Fibroblast of skin of scalp (primary cell): ENCODE results near the gene PLB1.
A peak's percentile ranks its signal among the peaks of the same experiment; 100 is the strongest.

Experiments
- DNase-seq: peaks from one replicate; pipeline ENCODE4 v3.0.0-alpha.2; 2013

Gene PLB1

DNA sequence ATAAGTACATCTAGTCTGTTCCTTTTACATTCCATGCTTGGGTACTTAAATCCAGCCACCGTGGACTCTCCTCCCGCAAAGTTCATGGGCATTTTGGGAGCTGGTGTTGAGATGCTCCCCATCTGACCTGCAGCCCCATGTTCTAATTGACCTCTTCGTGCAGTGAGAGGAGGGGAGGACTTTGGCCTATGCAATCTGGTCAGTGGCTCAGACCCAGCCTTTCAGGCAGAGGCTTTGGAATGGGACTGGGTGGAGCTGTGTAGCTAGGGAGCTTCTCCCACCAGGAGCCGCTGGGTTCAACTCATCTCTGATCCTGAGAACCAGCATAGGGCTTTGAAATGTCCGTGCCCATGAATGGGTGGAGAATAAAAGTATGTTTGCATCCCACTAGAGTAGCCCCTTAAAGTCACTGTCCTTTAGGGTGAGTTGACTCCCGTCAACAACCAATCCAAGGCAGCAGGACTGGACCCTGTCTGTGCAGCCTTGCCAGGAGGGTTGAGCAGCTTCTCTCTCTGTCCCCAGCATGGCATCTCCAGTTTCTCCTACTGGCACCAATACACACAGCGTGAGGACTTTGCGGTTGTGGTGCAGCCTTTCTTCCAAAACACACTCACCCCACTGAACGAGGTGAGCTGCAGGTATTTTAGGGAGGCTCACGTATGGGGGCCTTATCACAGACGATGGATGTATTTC is 135.8 kb downstream of the PLB1 start:
- no peak for DNase-seq

DNA sequence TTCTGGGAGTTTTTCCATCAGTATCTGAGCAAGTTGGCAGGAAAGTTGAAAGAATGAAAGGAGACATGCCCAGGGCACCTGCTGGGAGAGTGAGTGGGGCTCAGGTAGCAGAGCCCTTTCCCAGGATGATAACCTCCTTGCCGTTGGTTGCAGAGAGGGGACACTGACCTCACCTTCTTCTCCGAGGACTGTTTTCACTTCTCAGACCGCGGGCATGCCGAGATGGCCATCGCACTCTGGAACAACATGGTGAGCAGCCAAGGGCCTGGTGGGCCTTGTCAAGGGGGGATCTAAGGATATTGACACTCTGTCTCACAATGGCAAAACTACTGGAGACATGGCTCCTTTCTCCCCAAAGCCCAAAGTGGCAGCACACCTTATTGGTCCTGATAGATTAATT is 136.9 kb downstream of the PLB1 start:
- no peak for DNase-seq

DNA sequence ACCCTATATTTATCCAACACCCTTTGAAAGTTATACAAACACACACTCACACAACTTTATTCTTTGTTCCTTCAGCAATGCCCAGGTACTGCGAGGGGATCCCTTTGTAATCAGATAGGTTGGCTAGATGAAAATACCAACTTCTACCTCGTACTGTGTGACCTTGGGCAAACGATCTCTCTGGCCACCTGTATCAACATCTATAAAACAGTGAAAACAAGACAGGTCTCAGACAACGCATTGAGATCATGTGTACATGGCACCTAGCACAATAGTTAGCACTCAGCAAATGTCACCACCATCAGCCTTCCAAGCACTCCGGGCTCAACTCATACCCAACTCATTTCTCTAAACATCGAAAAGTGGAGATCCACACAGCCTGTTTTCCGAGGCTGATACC is 137.3 kb downstream of the PLB1 start:
- no peak for DNase-seq

DNA sequence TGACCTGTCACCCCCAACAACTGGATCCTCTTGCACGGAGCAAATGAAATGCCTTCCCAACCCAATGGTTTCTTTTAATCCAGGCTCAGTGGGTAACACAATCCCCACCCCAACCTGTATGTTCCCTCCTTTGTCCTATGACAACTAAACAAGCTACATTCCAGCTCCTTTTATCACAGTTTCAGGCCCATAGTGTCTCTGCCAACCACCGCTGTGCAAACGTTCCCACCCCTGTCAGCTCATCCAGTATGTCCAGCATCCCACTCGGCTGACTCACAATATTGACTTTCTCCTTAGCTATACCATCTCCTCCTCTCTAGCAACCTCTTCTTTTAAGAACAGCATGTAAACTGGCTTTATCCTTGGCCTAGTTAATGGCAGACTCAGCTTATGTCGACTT is 137.9 kb downstream of the PLB1 start:
- peak; percentile 85 for DNase-seq

DNA sequence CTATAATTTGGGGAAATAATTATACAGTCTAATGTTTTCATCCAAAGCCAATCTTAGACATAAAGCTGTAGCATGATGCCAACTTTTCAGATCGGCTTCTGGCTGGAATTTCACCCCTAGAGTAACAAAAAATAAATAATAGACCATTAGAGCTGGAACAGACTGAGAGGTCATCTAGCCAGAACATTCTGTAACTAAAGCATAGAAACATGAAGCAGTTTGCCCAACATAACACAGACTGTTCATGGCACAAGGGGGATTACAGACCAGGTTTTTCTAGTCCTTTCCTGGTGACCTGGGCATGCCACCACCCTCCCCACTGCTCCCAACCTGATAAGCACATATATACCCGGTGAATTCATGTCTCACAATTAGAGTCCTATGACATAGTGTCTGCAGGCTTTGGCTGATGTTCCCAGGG is 139.3 kb downstream of the PLB1 start:
- DNase-seq: no peak

DNA sequence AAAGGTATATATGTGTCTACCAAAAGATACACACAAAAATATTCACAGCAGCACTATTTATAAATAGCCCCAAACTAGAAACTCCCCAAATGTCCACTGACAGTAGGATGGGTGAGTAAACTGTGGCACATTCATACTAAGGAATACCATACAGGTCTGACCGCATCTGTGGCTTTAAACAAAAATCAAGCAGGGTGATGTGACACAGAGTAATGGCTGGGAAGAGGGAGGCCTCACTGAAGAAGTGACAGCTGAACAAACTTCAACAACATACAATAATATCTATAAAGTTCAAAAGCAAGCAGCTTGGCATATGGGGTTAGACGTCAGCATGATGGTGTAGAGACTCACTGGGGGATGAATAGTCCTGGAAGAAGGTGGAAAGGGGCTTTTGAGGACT is 140.6 kb downstream of the PLB1 start:
- no peak for DNase-seq

DNA sequence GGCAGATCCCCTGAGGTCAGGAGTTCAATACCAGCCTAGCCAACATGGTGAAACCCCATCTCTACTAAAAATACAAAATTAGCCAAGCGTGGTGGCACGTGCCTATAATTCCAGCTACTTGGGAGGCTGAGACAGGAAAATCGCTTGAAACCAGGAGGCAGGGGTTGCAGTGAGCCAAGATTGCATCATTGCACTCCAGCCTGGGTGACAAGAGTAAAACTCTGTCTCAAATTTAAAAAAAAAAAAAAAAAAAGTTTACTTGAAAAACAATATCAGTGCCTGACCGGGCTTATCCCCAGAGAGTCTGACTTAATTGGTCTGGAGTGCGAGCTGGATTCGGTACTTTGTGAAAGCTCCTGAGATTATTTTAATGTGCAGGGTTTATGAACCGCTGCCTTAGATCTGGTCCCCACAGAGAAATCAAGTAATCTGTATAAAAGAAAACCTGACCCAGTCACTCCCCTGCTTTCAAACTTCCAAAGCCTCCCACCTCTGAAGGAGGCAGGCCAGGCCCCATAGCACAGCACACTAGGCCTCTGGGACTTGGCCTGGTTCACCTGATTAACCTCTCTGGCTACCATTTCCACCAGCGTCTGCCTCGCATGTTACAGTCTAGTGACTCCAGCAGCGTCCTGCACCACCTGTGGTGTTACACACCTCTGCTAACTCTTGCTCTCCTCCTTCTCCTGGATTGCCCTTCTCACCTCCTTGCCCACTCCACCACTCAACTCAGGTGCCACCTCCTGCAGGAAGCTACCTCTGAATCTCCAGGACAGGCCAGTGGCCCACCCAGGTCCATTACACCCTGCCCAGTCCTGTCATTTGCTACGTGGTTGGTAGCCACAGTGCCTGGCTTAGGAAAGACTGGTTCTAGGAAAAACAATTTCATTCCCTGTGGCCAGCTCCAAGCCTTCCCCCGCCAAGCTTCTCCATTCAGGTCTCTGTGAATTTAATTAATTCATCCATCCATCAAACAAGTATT is 141.5 kb downstream of the PLB1 start:
- DNase-seq: peak; percentile 33

DNA sequence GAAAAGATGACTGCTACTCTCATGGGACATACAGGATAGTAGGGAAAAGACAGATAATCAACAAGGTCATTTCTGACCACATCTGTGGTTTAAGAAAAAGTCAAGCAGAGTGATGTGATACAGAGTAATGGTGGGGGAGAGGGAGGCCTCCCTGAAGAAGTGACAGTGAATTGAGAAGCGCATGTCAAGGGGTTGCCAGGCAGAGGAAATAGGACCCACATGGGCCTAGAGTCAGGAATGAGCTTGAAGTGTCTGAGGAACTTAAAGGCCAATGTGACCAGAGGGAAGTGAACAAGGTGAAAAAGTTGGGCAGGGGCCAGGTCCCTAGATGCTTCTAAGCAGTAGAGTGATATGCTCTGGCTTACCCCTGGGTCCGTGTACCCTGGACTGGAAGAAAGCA is 142.2 kb downstream of the PLB1 start:
- DNase-seq: no peak

DNA sequence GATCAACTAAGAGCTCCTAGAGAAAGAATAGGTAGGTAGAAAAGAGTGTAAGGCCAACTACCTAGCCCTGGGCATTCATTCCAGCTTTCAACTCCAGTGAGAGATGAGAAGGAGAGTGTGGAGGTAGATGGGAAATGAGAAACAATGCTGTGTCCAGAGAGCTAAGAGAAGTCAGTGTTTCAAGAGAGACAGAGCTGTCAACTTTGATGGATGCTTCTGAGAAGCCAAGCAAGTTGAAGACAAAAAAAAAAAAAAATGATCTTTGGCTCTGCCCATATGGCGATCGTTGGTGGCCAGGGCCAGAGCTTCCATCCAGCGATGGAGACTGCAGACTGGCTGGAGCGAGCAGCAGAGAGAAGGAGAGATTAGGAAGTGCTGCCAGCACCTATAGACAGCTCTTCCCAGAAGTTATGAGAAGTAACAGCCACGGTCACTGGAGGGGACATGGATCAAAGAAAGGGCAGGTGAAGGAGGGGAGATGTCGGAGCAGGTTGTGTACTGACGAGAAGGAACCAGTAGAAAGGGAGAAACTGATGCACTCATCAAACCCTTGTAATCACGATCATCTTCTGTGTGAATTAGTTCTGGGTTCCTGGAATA is 143.3 kb downstream of the PLB1 start:
- DNase-seq: no peak

DNA sequence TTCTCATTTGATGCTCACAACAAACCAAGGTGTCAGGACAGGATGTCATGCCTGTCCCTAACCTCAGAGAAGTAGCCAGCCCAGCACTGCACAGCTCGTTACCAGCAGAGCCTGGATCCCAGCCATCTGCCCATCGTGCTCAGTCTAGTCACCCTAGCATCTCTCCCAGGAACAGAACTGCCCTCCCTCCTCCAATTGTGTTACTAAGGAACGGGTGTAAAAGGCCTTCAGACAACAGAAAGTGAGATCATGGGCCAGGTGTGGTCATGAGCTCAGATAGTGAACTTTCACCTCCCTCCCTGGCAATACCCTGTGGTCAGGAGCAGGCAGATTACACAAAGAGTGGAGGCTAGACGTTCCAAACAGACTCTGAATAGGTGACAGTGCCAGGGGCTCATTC is 144.0 kb downstream of the PLB1 start:
- no peak for DNase-seq

DNA sequence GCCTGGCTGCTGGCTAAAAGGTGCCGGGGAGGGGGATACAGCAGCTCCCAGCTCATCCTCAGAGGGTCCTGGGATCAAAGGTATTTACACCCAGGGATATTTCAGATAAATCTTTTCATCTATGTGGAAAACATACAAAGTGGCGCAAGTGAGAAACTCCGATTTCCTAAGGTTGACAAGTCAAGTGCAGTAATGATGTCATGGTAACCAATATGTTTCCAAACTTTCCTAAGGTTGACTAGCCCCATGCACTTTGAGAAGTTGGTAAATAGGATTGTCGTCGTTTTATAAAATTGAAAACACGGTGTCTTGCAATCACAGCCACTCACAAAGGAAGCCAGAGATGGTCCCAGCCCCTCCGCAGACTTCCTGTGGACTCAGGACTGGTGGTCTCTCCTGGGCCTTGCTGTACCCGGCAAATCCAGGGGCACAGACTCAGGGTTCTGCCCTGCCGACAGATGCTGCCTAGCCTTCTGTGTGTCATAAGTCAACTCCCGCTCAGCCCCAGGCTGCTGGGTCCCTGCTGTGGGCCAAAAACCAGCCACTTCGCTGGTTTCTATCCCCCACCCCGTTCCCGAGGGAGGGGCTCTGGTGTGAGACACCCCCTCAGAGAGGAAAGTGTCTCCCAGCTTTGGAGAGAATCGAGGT is 144.5 kb downstream of the PLB1 start:
- no peak for DNase-seq

DNA sequence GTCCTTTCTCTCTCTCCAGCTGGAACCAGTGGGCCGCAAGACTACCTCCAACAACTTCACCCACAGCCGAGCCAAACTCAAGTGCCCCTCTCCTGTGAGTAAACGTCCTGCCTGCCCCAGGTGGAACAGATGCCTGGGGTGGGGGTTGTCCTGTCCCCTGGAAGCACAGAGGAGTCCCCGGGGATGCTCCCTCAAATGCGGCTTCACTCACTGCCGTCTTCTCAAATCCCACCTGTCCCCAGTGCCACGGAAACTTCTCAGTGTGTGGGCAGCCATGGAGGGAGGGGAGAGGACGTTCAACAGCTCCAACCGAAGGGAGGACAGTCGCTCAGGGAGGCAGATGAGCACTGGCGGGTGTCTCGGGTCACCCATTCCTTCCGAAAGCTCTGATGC is 145.0 kb downstream of the PLB1 start:
- DNase-seq: no peak

DNA sequence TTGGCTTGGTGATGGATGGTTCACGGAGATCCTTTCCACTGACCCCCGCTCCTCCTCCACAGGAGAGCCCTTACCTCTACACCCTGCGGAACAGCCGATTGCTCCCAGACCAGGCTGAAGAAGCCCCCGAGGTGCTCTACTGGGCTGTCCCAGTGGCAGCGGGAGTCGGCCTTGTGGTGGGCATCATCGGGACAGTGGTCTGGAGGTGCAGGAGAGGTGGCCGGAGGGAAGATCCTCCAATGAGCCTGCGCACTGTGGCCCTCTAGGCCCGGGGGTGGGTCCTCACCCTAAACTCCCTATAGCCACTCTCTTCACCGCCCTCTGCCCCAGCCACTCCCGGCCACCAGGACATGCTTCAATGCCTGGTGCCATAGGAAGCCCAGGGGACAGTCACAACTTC is 146.9 kb downstream of the PLB1 start:
- no peak for DNase-seq

DNA sequence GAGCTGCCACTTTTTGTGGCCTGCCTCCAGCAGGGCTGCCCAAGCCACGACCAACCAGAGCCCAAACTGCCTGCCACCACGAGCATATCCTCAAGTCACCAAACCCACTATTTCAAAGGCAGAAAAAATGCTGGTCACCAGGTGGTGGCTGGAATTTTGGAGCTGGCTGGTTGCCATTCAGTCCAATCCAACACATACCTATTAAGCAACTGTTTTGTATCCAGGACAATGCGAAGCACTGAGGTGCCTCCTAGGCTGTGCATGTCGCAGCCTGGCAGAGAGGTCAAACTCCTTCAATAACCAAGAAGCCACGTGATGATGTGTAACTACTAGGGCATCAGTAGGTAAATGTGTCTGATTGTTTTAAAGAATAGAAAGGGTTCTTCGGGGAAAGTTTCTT is 147.5 kb downstream of the PLB1 start:
- DNase-seq: no peak

DNA sequence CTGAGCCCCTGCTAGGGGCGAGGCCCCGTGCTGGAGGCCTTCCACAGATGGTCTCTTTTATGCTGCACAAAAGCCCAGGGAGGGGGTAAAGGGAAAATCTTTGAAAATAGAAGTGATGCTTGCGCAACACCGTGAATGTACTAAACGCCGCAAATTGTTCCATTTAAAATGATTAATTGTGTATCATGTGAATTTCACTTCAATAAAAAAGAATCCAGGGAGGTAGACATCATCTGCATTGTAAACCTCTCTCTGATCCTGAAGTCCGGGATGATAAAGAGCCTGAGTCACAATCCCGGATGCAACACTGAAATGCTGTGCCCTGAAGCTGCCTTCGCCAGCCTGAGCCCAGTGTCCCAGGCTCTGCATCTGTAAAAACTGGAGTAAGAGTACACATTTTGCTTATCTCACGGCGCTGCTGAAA is 148.1 kb downstream of the PLB1 start:
- peak; percentile 59 for DNase-seq

DNA sequence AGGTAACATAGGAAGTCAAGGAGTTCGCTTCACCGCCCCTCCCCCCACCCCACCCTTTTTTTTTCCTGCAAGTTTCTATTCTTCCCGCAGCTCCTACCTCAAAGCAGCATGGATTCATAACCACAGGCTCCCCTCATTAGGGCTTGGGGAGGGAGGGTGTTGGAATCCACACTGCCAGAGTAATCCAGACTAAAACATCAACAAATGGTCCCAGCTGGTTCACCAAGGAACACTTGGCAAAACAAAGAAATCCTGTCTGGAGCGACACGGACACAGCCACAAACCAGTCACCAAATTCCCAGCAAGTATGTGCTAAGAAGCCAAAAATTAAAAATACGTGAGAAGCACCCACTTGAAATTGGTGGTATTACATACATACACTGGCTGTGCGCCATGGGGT is 148.9 kb downstream of the PLB1 start:
- DNase-seq: peak; percentile 90

DNA sequence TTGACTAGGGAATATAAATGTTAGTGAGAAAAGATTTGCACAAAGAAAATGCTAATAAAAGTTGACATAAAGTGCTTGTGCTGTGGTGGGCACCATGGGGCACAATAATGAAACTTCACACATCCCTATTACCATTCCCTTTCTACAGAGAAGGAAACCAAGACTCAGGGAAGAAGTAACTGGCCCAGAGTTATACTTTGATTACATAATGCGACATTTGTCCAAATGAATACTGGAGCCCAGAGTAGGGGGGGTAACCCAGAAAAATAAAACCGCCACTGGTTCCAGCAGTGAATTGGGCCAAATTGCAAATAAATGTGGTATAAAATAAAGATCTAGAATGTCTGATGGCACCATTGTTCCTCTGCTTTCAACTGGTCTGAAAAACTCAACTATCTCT is 149.7 kb downstream of the PLB1 start:
- DNase-seq: no peak

DNA sequence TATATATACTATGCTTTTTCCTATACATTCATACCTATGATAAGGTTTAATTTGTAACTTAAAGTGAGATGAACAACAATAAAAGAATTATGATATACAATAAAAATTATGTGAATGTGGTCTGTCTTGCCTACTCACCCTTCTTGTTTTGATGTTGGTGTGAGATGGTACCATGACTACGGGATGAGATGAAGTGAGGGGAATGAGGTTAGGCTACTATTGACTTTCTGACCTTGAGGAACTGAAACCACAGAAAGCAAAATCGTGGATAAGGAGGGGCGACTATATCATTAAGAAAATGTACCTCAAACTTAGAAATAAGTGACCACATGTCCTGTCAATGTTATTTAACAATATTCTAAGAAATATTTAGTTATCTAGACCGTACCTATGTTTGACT is 151.8 kb downstream of the PLB1 start:
- DNase-seq: no peak

DNA sequence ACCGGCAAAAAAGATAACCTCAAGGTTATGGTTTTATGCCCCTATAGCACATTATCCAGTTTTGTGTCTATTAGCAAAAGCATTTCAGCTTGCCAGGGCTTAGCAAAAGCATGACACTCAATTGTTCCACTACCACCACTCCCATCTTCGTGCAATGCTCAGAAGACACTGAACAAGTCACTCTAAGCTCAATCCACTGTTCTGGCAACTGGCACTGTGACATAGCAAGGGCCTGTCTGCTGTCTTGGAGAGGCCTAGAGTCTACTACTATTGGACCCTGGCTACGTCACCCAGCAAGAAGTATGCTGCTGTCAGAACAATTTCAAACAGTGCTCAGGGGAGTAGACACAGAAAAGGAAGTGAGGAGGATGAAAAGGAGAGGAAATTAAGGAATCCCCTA is 152.3 kb downstream of the PLB1 start:
- DNase-seq: no peak

DNA sequence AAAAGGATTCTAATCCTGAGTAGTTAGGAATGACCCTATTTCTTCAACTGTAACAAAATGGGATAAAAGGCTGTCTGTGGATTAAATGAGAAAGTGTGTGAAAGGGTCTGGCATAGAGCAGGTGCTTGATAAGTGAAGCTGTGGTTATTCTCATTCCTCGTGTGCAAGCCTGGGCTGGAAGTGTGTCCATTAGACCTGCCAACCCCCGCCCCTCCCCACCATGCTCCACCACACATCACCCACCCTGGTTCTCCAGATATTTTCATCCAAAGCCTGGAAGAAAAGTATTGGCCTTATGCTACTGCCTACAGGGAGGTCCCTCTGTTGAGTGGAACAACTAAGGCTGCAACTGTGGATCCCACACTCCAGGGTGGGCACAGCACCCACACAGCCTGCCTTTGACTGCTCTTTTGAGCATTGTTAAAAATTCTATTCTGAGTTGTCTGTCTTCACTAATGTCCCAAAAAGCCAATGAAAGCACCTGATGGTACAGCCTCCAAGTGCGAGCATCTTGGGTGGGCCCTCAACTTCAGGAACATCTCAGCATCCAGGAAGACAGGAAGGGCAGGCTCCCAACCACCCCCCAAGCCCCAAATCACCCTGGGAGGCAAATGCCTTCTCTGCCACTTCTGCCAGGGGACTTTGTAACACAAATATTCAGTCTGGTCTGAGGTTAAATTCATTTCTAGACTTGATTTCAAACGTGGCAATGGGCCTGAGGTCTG is 153.0 kb downstream of the PLB1 start:
- DNase-seq: no peak

DNA sequence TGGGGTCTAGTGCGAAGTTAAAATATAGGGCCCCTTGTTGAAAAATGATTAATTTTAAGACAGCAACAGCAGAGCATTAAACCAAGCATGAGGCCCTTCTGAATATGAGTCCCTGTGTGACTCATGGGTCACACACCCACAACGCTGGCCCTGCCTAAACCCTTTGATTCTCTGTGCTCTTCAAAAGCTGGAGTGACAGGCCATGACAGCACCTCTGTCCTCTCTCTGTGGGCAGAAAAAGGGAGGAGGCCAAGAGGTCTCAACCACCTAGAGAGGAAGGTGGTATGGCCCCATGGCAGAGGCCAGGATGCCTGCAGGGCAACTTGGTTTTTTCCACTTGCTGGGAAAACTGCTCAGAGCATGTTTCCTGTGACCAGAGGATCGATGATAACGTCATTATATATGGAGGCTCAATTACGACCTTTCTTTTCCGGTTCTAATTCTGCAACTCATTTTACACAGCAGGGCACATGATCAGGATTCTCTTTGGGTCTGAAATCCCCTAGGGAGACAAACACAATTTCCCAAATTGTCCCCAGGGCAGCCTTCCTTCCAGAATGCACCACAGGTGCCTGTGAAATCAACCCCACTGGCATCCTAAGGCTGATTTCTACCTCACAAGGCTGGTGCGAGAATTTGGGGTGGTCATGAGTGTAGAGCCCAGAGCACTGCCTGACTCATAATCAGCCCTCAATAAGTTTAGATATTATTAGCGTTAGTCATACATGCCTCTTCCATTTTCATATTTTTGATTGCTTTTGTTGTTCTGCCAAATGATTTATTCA is 153.8 kb downstream of the PLB1 start:
- DNase-seq: no peak

DNA sequence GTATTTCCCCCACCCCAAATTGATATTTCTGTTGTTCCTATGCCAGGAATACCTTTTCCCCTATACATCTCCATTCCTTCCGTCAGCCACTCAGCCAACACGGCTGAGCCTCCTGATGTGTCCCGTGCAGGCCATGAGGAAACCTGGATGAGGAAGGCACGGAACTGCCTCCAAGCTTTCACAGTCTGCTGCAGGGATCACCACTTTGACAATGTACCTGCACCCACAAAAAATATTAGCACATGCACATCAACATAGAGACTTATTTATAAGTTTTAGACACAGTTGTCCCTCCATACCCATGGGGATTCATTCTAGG is 154.4 kb downstream of the PLB1 start:
- no peak for DNase-seq
